ENCODE results near the gene OR51E1. TPM values are rescaled to one million over a fixed set of nuclear protein-coding genes. Genes with fewer than 3 reads are reported as not detected.

OR51E1 gene
- total and polyA plus RNA-seq, 2 donors (not counting 3 experiments of a cell fraction or from before 2014, with no cell fraction given) = not detected

- H3K79me2 ChIP-seq (ENCODE audit: control insufficient read depth, insufficient read depth, low read length) = no peaks in the 10 kb centered on the region
- no peaks in the 10 kb centered on the region for H3K9me3 ChIP-seq (replicated peaks; ENCODE audit: control insufficient read depth, insufficient read depth, low read length)
- dilution Hi-C loops (cut with MboI; ENCODE audit: extremely low pct_ligation_motif_present, low sequenced_read_pairs) (no loop called here), intact Hi-C loops (cut with micrococcal nuclease) (no loop called here)
- ChIA-PET CTCF (no interaction called here), POLR2A (no interaction called here)
- DNase-seq (ENCODE audit: low read depth, low spot score) = no peak
- no peaks in the 10 kb centered on the region for H3K4me1 ChIP-seq (ENCODE audit: control insufficient read depth, extremely low read depth, insufficient read depth, low read length)
- no peak overlapping the region for H3K4me2 ChIP-seq (ENCODE audit: insufficient read depth, low read length)
- no peak overlapping the region for H2AFZ ChIP-seq (ENCODE audit: low read depth, low read length)
- no peak overlapping the region for H3K4me3 ChIP-seq (replicated peaks in 1 of 3; ENCODE audit: insufficient read depth in 1 of 3, low read depth in 1 of 3, low read length in 3 of 3)
- TF ChIP-seq JUN (IDR thresholded peaks at IDR 0.05; ENCODE audit: borderline replicate concordance, insufficient read depth, insufficient read length, low read depth) (no peak), CTCF (IDR thresholded peaks at IDR 0.05; ENCODE audit: extremely low read depth in 1 of 2, insufficient read depth in 1 of 2, low read depth in 1 of 2, low read length in 2 of 2) (no peak), POLR2A (IDR thresholded peaks at IDR 0.05; ENCODE audit: low read depth, low read length) (no peak), GATA2 (IDR thresholded peaks at IDR 0.05; ENCODE audit: insufficient read depth, insufficient read length, low read depth, low read length) (no peak)
- no peaks in the 10 kb centered on the region for H3K9me1 ChIP-seq (replicated peaks; ENCODE audit: control insufficient read depth, extremely low read depth, insufficient read depth, low read length)
- no peak overlapping the region for H3K9ac ChIP-seq (replicated peaks; ENCODE audit: extremely low read depth, insufficient read depth, low read length)
- H3K27ac ChIP-seq (ENCODE audit: insufficient read depth, low read depth, low read length) = no peak overlapping the region
- no peaks in the 10 kb centered on the region for H3K36me3 ChIP-seq (ENCODE audit: control insufficient read depth in 2 of 2, extremely low read depth in 1 of 2, insufficient read depth in 2 of 2, low read length in 2 of 2)
- no peaks in the 10 kb centered on the region for H3K27me3 ChIP-seq (ENCODE audit: control insufficient read depth in 2 of 2, insufficient read depth in 2 of 2, low read length in 2 of 2)
- no TSS peak for BruUV-seq (replicated peaks)
- H4K20me1 ChIP-seq (replicated peaks; ENCODE audit: control insufficient read depth, extremely low read depth, insufficient read depth, low read length) = no peaks in the 10 kb centered on the region
- FAIRE-seq = no peak
These were observed 28.0 kb downstream of the OR51E1 start for GRCh38 chr11:4671741-4672140.

GRCh38 chr11:4672470-4672869 is 28.7 kb downstream of the OR51E1 start:
- no peak overlapping the region for H3K4me2 ChIP-seq (ENCODE audit: insufficient read depth, low read length)
- POLR2A ChIA-PET = no interaction called here
- intact Hi-C loops (cut with micrococcal nuclease) = no loop called here
- dilution Hi-C loops (cut with MboI; ENCODE audit: extremely low pct_ligation_motif_present, low sequenced_read_pairs) = no loop called here
- H4K20me1 ChIP-seq (replicated peaks; ENCODE audit: control insufficient read depth, extremely low read depth, insufficient read depth, low read length) = no peaks in the 10 kb centered on the region
- DNase-seq (ENCODE audit: low read depth, low spot score) (no peak), FAIRE-seq (no peak)
- no TSS peak for BruUV-seq (replicated peaks)
- no peaks in the 10 kb centered on the region for H3K4me1 ChIP-seq (ENCODE audit: control insufficient read depth, extremely low read depth, insufficient read depth, low read length)
- H3K9me1 ChIP-seq (replicated peaks; ENCODE audit: control insufficient read depth, extremely low read depth, insufficient read depth, low read length) = no peaks in the 10 kb centered on the region
- no peak overlapping the region for H2AFZ ChIP-seq (ENCODE audit: low read depth, low read length)
- H3K9me3 ChIP-seq (replicated peaks; ENCODE audit: control insufficient read depth, insufficient read depth, low read length) = no peaks in the 10 kb centered on the region
- TF ChIP-seq MAX (IDR thresholded peaks at IDR 0.05; ENCODE audit: insufficient read depth, insufficient read length) (no peak), JUN (IDR thresholded peaks at IDR 0.05; ENCODE audit: borderline replicate concordance, insufficient read depth, insufficient read length, low read depth) (no peak), GATA2 (IDR thresholded peaks at IDR 0.05; ENCODE audit: insufficient read depth, insufficient read length, low read depth, low read length) (no peak), CTCF (IDR thresholded peaks at IDR 0.05; ENCODE audit: extremely low read depth in 1 of 2, insufficient read depth in 1 of 2, low read depth in 1 of 2, low read length in 2 of 2) (no peak), MYC (IDR thresholded peaks at IDR 0.05; ENCODE audit: low read depth, low read length) (no peak), FOS (IDR thresholded peaks at IDR 0.05; ENCODE audit: borderline replicate concordance, insufficient read depth, low read length) (no peak), POLR2A (IDR thresholded peaks at IDR 0.05; ENCODE audit: low read depth, low read length) (no peak), EZH2 (IDR thresholded peaks at IDR 0.05; ENCODE audit: borderline replicate concordance, low read depth, low read length, severe bottlenecking) (no peak), POLR2AphosphoS5 (IDR thresholded peaks at IDR 0.05; ENCODE audit: insufficient read depth, low read depth, low read length) (no peak)
- no peak overlapping the region for H3K4me3 ChIP-seq (replicated peaks in 1 of 3; ENCODE audit: insufficient read depth in 1 of 3, low read depth in 1 of 3, low read length in 3 of 3)
- H3K79me2 ChIP-seq (ENCODE audit: control insufficient read depth, insufficient read depth, low read length) = no peaks in the 10 kb centered on the region
- no peak overlapping the region for H3K27ac ChIP-seq (ENCODE audit: insufficient read depth, low read depth, low read length)
- H3K27me3 ChIP-seq (ENCODE audit: control insufficient read depth in 2 of 2, insufficient read depth in 2 of 2, low read length in 2 of 2) = no peaks in the 10 kb centered on the region
- CTCF ChIA-PET = no interaction called here
- no peak overlapping the region for H3K9ac ChIP-seq (replicated peaks; ENCODE audit: extremely low read depth, insufficient read depth, low read length)
- H3K36me3 ChIP-seq (ENCODE audit: control insufficient read depth in 2 of 2, extremely low read depth in 1 of 2, insufficient read depth in 2 of 2, low read length in 2 of 2) = no peaks in the 10 kb centered on the region

Data from endothelial cell of umbilical vein (primary cell).